ENCODE measurements around the gene PIEZO1.

PIEZO1 gene

GRCh38 chr16:88715312-88716190, 69.5 kb downstream of the PIEZO1 start:
- no peak for DNase-seq

- no peak for DNase-seq
Measured at GRCh38 chr16:88714420-88715302, 70.4 kb downstream of the PIEZO1 start.

DNA sequence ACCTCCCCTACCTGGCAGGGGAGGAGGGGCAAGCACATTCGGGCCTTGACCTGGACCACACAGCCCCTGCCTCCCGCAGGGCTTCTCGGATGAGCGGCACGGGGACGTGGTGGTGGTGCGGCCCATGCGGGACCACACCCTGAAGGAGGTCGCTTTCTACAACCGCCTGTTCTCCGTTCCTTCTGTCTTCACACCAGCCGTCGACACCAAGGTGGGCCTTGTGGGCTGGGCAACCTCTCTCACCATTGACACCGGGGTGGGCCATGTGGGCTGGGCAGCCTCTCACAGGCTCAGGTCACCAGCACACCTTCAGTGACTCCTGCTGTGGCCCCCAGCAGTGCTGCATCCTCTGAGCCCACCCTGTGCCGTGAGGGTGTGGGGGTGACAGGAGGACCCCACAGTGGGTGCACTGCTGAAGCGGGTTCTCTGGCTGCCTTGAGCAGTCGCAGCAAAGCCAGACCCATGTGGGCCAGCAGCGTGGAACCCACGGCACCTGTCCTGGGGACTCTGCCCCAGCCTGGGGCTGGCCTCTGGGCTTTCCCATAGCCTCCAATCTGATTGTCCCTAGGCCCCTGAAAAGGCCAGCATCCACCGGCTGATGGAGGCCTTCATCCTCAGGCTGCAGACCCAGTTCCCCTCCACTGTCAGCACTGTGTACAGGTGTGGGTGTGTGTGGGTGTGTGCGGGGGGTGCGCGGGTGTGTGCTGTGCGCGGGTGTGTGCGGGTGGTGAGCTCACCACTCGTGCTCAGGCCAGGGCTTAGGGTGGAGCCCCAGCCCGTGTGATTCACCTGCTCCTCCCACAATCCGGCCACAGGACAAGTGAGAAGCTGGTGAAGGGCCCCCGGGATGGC, 71.2 kb downstream of the PIEZO1 start:
- no peak for DNase-seq

DNA sequence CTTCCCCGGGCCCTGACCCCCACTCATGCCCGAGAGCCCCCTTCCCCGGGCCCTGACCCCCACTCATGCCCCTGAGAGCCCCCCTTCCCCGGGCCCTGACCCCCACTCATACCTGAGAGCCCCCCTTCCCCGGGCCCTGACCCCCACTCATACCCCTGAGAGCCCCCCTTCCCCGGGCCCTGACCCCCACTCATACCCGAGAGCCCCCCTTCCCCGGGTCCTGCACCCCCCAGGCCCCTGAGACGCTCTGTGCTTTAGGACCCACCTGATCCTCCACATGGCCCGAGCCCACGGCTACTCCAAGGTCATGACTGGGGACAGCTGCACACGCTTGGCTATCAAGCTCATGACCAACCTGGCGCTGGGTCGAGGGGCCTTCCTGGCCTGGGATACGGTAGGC, 72.0 kb downstream of the PIEZO1 start:
- no peak for DNase-seq

DNA sequence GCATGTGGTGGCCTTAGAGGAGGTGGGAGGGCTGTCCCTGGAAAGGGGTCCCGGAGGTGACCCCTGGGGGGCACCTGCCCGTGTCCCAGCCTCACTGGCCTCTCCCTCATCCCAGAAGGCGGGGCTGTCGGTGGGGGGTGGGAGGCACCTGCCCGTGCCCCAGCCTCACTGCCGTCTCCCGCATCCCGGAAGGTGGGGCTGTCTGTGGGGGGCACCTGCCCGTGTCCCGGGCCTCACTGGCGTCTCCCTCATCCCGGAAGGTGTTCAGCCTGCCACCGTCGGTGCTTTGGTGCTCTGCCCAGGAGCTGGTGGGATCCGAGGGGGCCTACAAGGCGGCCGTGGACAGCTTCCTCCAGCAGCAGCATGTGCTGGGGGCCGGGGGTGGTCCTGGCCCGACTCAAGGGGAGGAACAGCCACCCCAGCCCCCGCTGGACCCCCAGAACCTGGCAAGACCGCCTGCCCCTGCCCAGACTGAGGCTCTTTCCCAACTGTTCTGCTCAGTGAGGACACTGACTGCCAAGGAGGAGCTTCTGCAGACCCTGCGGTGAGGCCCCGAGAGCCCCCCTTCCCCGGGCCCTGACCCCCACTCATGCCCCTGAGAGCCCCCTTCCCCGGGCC, 72.5 kb downstream of the PIEZO1 start:
- no peak for DNase-seq

GRCh38 chr16:88711750-88712340, 73.2 kb downstream of the PIEZO1 start:
- DNase-seq, result no peak

- DNase-seq, result no peak
Measured at GRCh38 chr16:88710556-88710955, 74.5 kb downstream of the PIEZO1 start.

- no peak for DNase-seq
Measured at GRCh38 chr16:88706965-88707826, 77.8 kb downstream of the PIEZO1 start.

GRCh38 chr16:88706229-88706964, 78.6 kb downstream of the PIEZO1 start, which contains the start of the genes CTU2 and RNF166:
Gene CTU2 (plus strand): TSS chr16:88706503. CDS start chr16:88706531, 28 bp downstream.
Gene RNF166 (minus strand): TSS chr16:88706408. CDS start chr16:88706325, 83 bp downstream.
- DNase-seq, result peak; percentile 21

- DNase-seq, result no peak
Measured at GRCh38 chr16:88705801-88706228, 79.2 kb downstream of the PIEZO1 start.

DNA sequence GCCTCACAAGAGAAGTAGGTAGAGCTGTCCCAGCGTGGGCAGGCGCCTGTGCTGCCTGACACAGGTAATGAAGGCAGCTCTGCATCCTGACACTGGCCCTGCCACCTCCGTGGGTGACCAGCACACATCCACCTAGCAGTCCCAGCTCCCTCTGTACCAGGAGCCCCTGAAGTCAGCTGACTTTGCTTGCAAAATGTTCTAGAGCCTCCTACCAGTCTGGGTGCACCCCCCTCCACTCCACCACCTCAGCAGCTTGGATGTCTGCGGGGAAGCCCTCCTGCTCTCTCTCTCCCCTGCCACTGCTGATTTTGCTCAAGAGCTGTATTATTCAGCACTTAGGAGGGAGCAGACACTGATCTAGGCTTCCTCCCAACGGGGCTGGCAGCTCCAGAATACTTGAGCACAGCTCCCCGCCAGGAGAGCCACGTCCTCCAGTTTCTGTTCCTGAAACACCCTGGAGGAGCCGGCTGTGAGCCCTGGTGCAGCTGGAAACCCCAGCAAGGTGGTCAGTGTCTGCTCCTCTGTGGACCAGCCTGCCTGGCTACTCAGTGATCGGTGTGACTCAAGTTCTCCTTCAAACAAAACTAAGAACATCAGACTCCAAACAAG, 79.8 kb downstream of the PIEZO1 start:
- no peak for DNase-seq

DNA sequence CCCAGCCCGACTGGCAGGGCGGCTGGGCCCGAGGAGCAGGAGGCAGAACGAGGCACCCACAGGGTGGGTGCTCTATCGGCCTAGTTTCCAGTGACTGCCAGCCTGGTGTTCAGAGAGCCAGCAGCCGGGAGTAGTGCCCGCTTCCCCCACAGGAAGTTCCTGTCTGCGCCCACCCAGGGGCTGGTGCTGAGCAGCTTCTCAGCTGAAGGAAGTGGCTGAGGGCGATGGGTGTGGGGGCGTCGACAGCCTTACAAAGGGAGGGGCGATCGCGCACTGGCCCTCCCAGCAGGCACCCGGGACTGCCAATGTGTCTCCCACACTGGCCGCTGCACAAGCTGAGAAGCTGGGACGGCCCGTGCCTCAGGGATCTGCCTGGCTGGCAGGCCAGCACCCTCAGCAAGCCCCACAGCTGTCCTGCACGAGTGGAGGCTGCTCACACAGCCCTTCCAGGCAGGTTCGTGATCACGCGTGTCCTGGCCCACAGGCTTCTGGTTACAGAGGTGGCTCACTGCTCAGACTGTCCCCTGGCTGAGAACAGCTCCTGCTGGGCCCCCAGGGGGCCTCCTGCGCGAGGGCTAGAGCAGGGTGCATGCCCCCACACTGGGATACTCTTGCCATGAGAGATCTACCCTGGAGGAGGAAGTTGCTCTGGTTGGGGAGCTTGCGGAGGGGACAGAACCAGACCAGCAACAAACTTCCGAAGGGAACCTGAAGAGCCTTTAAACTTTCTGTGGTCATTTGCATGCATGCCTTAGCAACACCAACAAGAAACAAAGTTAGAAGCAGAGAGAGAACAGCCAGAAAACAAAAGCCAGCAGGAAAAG, 81.3 kb downstream of the PIEZO1 start:
- no peak for DNase-seq

DNA sequence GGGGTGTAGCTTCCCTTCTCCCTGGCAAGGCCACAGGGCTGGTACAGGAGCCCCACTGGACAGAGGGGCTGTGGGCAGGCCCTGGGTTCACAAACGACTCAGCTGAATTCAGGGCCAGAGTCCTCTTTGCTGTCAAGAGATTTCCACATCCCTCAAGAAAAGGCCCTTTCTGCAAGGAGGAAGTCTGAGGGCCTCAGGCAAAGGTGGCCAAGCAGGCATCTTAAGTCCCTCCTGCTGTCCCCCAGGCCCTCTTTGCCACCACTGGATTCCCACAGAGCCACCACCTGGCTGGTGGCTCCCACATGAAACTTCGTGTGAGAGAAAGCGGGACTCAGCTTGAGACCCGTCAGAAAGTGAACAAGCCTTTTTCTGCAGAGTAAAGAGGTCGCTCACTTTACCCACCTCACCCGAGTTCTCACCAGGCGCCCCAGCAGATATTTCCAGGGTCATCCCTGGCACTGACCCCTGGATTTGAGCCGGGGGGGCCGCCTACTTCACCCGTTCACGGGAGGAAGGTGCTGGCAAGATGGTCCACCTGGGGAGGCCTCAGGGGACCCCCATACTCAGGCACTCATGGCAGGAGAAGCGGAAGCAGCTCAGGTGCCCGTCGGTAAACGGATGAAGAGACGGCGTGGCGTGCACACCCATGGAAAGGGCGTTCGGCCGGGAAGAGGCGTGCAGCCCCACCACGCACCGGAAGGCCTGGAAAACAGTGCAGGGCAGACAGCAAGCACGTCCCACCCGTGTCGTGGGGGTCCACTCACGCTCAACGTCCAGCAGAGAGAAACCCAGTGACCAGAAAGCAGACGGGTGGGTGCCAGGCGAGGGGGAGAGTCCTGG, 82.4 kb downstream of the PIEZO1 start:
- DNase-seq, result no peak

DNA sequence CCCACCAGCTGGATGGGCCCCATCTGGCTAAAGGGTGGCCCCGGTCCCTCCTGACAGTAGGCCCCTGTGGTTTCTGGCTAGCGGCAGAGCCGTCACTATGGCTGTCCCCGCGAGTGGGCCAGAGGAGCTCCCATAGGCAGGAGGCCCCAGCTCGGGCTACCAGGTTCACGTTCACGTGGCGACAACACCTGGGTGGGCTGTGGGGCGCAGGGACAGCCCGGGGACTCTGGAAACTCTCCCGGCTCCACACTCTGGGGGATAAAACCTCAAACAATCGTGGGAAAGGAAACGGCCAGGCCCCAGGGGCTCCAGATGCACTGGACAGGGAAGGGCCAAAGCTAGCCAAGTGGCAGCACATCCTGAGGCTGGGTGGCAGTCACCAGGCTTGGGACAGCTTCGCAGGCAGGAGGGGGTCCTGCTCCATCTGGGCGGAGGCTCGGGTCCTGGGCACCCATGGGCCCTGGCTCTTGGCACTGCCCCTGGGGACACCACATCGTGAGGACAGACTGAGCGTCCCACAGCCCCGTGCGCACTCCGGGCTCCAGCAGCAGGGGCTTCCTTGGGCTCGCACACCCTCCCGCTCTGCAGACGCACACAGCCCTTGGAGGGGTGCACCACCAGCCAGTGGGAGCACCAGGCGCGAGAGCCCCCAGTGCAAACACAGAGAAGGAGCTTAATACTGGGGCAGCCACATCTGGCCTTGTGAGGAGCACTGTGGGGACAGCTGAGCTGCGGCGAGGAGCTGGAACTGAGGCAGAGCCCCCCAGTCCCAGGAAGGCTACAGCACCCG, 83.2 kb downstream of the PIEZO1 start:
- no peak for DNase-seq

DNA sequence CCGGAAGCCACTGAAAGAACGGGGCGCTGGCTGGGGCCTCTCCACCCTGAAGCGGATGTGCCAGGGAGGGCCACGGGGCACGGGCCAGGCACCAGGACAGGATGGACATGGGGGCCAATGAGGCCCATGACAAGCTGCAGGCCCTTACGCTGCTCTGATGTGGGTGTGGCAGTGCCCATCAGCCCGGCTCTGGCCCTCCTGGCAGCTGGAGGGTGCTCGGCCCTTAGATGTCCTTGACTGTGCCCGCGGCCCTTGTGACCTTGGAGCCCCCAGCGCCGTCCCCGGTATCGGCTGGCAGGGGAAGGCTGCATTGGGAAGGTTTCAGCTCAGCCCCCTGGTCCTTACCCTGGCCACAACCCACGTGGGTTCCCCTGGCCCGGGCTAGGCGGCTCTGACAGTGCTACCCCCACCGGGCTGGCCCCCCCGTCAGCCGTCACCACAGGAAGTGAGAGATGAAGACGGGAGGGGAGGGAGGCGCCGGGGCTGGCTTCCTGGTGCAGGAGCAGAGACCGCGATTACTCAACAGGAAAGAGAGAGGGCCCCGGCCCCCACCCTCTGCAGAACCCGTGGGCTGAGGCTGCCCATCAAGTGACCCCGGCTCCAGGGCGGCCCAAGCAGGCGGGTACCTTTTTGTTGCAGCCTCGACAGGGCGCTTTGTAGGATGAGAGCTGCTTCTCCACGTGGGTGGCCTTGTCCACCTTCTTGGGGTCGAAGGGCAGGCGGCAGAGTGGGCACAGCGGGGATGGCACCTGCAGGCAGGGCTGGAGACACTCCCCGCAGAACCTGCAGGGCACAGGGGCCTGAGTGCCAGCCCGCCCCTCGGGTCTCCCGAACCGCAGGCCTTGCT, 84.2 kb downstream of the PIEZO1 start:
- no peak for DNase-seq

GRCh38 chr16:88700322-88700635, 84.7 kb downstream of the PIEZO1 start:
- no peak for DNase-seq
